Measurements from ENCODE around the gene GRAMD4. TPM values are rescaled to one million over a fixed set of nuclear protein-coding genes. Genes with fewer than 3 reads are reported as not detected.

The GRAMD4 gene
- total RNA-seq, 1 experiment from 2014 or later: 18.4 TPM

DNA sequence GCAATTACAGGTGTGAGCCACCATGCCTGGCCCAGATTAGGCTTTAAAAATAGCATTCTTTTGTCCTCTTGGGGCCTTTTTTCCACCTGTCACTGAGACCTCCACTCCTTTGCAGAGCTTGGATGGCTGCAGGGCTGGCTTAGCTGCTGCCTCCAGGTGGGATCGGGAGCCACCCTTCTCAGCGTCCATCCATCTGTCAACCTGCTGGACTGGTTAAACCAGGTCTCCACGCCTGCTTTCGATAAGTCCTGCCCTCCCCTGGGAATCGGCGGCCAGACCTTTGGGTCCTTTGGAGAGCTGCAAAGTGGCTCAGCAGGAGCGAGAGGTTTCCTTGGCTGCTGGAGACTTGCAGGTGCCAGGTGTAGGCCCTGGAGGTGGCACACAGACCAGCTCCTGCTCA lies 23.4 kb upstream of the GRAMD4 start:
- intact Hi-C loops (cut with micrococcal nuclease; ENCODE audit: unreplicated experiment): no loop called here
- ChIA-PET POLR2A (ENCODE audit: low non-redundant PET) (no interaction called here), CTCF (no interaction called here)
- DNase-seq (ENCODE audit: low spot score): no peak
- H3K9me3 ChIP-seq (ENCODE audit: low read depth, low read length, poor library complexity, severe bottlenecking): no peaks in the 10 kb centered on the region
- no peaks in the 10 kb centered on the region for H3K27me3 ChIP-seq (replicated peaks; ENCODE audit: insufficient read depth, low read depth, low read length, poor library complexity)
- BruUV-seq (replicated peaks): no TSS peak
- TF ChIP-seq, protein P1, sequence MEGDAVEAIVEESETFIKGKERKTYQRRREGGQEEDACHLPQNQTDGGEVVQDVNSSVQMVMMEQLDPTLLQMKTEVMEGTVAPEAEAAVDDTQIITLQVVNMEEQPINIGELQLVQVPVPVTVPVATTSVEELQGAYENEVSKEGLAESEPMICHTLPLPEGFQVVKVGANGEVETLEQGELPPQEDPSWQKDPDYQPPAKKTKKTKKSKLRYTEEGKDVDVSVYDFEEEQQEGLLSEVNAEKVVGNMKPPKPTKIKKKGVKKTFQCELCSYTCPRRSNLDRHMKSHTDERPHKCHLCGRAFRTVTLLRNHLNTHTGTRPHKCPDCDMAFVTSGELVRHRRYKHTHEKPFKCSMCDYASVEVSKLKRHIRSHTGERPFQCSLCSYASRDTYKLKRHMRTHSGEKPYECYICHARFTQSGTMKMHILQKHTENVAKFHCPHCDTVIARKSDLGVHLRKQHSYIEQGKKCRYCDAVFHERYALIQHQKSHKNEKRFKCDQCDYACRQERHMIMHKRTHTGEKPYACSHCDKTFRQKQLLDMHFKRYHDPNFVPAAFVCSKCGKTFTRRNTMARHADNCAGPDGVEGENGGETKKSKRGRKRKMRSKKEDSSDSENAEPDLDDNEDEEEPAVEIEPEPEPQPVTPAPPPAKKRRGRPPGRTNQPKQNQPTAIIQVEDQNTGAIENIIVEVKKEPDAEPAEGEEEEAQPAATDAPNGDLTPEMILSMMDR (conservative IDR thresholded peaks at IDR 0.05; ENCODE audit: low read depth, low read length): no peak
- no peak for TF ChIP-seq EZH2 (IDR thresholded peaks at IDR 0.05; ENCODE audit: borderline replicate concordance, low read depth, low read length, poor library complexity, severe bottlenecking)
- H3K4me1 ChIP-seq (ENCODE audit: insufficient read depth, low read length, poor library complexity, severe bottlenecking): no peaks in the 10 kb centered on the region
- no peak overlapping the region for H3K27ac ChIP-seq (ENCODE audit: low read depth, low read length, poor library complexity, severe bottlenecking)
- H3K36me3 ChIP-seq (ENCODE audit: insufficient read depth, low read length, poor library complexity, severe bottlenecking): no peaks in the 10 kb centered on the region
- no peak overlapping the region for H3K4me3 ChIP-seq (ENCODE audit: low read depth, low read length, poor library complexity, severe bottlenecking)

DNA sequence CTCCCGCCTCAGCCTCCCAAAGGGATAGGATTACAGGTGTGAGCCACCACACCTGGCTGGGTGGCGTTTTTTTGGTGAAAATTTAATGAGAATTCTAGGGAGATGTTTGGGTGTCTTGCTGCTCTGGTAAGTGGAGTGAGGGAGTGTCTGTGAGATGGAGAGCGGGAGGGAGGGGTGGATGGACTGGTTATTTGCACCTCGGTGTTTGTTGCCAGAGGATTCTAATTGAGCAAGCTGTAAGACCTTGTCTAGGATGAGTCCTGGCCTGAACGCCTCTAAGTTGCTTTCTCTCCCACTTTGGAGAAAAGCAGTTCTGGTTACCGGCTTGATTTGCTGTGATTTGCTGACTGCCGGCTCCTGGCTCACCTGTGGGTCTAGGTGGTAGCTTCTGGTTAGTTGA lies 22.0 kb upstream of the GRAMD4 start:
- no peaks in the 10 kb centered on the region for H3K9me3 ChIP-seq (ENCODE audit: low read depth, low read length, poor library complexity, severe bottlenecking)
- ChIA-PET CTCF (no interaction called here), POLR2A (ENCODE audit: low non-redundant PET) (no interaction called here)
- intact Hi-C loops (cut with micrococcal nuclease; ENCODE audit: unreplicated experiment): no loop called here
- no peaks in the 10 kb centered on the region for H3K4me1 ChIP-seq (ENCODE audit: insufficient read depth, low read length, poor library complexity, severe bottlenecking)
- TF ChIP-seq EZH2 (IDR thresholded peaks at IDR 0.05; ENCODE audit: borderline replicate concordance, low read depth, low read length, poor library complexity, severe bottlenecking): no peak
- TF ChIP-seq, protein P1 (conservative IDR thresholded peaks at IDR 0.05; ENCODE audit: low read depth, low read length): no peak
- no peak for DNase-seq (ENCODE audit: low spot score)
- no peak overlapping the region for H3K27ac ChIP-seq (ENCODE audit: low read depth, low read length, poor library complexity, severe bottlenecking)
- H3K27me3 ChIP-seq (replicated peaks; ENCODE audit: insufficient read depth, low read depth, low read length, poor library complexity): no peaks in the 10 kb centered on the region
- BruUV-seq (replicated peaks): no TSS peak
- no peak overlapping the region for H3K4me3 ChIP-seq (ENCODE audit: low read depth, low read length, poor library complexity, severe bottlenecking)
- H3K36me3 ChIP-seq (ENCODE audit: insufficient read depth, low read length, poor library complexity, severe bottlenecking): no peaks in the 10 kb centered on the region

DNA sequence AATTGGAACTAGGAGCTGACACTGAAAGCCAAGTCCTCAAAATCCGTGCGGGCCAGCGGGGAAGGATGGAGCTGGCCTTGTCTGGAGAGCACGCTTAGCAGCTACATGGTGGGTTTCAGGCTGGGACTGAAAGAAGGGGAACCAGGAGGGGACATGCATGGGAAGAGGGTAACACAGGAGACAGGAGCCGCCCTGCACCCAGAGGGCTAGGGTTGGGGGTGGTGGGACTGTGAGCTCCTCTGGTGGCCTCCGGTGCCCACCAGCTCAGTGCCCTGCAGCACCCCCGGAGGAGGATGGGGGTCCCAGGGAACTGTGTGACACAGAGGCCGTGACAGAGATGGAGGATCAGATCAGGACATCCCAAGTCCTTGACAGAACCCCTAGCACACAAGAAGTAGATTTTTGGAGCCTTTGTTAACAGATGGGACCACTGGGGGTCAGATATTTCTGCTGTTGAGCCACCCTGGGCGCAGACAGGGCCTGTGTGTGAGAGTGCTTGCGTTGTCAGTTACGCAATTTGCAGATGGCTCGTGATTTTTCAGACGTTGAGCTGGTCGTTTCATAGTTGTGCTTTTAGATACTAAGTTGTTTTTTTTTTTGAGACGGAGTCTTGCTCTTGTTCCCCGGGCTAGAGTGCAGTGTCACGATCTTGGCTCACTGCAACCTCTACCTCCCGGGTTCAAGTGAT lies 21.3 kb upstream of the GRAMD4 start:
- BruUV-seq (replicated peaks): no TSS peak
- H3K4me3 ChIP-seq (ENCODE audit: low read depth, low read length, poor library complexity, severe bottlenecking): no peak overlapping the region
- POLR2A ChIA-PET (ENCODE audit: low non-redundant PET): no interaction called here

More for the DNA sequence above, 21.3 kb upstream of the GRAMD4 start:
- Histone ChIP-seq H3K27me3 (replicated peaks; ENCODE audit: insufficient read depth, low read depth, low read length, poor library complexity) (no peaks in the 10 kb centered on the region), H3K27ac (ENCODE audit: low read depth, low read length, poor library complexity, severe bottlenecking) (no peak overlapping the region), H3K4me1 (ENCODE audit: insufficient read depth, low read length, poor library complexity, severe bottlenecking) (peaks cover 2% of the 10 kb centered on the region), H3K36me3 (ENCODE audit: insufficient read depth, low read length, poor library complexity, severe bottlenecking) (no peaks in the 10 kb centered on the region), H3K9me3 (ENCODE audit: low read depth, low read length, poor library complexity, severe bottlenecking) (no peaks in the 10 kb centered on the region)
- TF ChIP-seq, protein P1 (conservative IDR thresholded peaks at IDR 0.05; ENCODE audit: low read depth, low read length): no peak
- TF ChIP-seq EZH2 (IDR thresholded peaks at IDR 0.05; ENCODE audit: borderline replicate concordance, low read depth, low read length, poor library complexity, severe bottlenecking): no peak
- CTCF ChIA-PET: no interaction called here
- DNase-seq (ENCODE audit: low spot score): no peak
- intact Hi-C loops (cut with micrococcal nuclease; ENCODE audit: unreplicated experiment): no loop called here
